Stimulated activated naive CD8-positive, alpha-beta T cell treated with anti-CD3 and anti-CD28 coated beads, Interleukin-15, Interleukin-2, amounts not matched to agents 100 U/mL and 50 U/mL, for 24 hours (primary cell): ENCODE measurements around the gene TBX22.
"Not testable (repeated sequence)": the region's sequence is repeated elsewhere in the genome, so short reads cannot be mapped to it uniquely, and the experiment has no call there.

ENCODE experiments used
- ATAC-seq: fragments of 150-1000 bp; cut with Tn5 transposase; one replicate; pipeline ENCODE4 v1.10.0; 2021
- DNase-seq: peaks from one replicate; pipeline ENCODE4 v3.0.0; 2021

Gene TBX22, protein sequence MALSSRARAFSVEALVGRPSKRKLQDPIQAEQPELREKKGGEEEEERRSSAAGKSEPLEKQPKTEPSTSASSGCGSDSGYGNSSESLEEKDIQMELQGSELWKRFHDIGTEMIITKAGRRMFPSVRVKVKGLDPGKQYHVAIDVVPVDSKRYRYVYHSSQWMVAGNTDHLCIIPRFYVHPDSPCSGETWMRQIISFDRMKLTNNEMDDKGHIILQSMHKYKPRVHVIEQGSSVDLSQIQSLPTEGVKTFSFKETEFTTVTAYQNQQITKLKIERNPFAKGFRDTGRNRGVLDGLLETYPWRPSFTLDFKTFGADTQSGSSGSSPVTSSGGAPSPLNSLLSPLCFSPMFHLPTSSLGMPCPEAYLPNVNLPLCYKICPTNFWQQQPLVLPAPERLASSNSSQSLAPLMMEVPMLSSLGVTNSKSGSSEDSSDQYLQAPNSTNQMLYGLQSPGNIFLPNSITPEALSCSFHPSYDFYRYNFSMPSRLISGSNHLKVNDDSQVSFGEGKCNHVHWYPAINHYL

GRCh38 chrX:80014141-80014940, at the start of gene TBX22:
TBX22 (plus strand) TSS chrX:80014753; CDS start chrX:80022270, 7,517 bp downstream.
- ATAC-seq, result no peak
- DNase-seq, result no peak

- DNase-seq, result no peak
Observed at GRCh38 chrX:79975605-79976004, 38.9 kb upstream of the TBX22 start.

GRCh38 chrX:80004458-80004857, 10.1 kb upstream of the TBX22 start:
- DNase-seq (no peak), ATAC-seq (no peak)

More at GRCh38 chrX:79975605-79976004, 38.9 kb upstream of the TBX22 start:
- no peak for ATAC-seq

DNA sequence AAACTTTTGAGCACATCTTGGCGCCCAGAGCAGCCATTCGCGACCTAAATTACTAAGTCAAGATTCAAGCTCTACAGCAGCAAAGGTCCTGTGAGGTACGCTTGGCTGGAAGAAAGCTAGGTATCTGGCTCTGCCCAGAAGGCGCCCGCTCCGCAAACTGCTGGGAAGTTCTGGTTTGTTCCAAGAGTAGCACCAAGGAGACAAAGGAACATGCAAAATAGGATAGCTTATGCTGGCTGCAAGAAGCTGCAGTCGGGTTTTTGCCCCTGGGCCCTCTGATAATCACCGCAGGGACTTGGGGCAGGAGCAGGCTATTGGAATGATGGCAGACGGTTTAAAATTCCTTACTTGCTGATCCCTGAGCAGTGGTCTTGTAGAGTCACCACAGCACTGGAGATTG, 3.0 kb upstream of the TBX22 start:
- no peak for ATAC-seq
- DNase-seq, result no peak

DNA sequence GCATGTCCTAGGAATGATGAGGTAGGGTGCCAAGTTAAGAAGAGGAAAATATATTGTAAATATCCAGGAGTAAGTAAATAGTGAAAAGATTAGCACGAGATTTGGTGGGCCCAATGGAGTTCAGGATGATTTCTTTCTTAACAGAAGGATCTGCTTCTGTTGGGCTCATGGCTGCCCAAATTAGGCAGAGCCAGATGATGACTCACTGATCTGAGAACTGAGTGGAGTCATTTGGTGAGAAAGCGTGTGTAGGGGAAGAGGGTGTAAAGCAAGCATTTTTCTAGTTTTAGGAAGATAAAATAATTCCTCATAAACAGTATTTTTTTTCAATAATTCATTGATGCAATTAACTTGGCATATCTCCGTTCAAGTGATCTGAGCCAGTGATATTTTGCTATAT, 1.6 kb downstream of the TBX22 start:
- DNase-seq, result no peak
- ATAC-seq, result no peak

DNA sequence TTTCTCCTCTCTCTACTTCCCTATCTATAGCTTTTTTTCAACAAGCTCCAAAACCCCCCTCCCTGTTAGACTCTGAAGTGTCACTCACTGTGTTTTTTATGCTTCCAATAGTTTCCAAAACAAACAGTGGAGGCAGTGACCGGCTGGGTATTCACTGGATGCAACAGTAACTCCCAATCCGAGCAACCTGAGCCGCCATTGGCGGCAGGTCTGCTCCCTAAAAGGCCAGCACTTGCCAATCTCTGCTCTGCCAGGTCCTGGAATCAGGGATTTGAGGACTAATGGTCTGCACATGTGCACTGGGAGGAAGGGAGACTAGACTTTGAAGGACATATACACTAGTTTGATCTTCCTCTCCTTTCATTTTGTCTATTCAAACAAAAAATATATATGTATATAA, 7.1 kb downstream of the TBX22 start:
- ATAC-seq, result no peak
- DNase-seq, result no peak

- ATAC-seq, result no peak
Observed at GRCh38 chrX:80022363-80023031, 7.9 kb downstream of the TBX22 start.

GRCh38 chrX:80026116-80026515, 11.6 kb downstream of the TBX22 start:
- DNase-seq (no peak), ATAC-seq (no peak)

More at GRCh38 chrX:80022363-80023031, 7.9 kb downstream of the TBX22 start:
- DNase-seq, result no peak

DNA sequence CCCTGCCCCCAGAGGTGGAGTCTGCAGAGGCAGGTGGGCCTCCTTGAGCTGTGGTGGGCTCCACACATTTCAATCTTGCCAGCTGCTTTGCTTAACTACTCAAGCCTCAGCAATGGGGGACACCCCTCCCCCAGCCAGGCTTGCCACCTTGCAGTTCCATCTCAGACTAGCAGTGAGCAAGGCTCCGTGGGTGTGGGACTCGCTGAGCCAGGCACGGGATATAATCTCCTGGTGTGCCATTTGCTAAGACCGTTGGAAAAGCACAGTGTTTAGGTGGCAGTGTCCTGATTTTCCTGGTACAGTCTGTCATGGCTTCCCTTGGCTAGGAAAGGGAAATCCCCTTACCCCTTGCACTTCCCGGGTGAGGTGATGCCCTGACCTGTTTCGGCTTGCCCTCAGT, 51.6 kb downstream of the TBX22 start:
- ATAC-seq, DNase-seq: not testable (repeated sequence)

DNA sequence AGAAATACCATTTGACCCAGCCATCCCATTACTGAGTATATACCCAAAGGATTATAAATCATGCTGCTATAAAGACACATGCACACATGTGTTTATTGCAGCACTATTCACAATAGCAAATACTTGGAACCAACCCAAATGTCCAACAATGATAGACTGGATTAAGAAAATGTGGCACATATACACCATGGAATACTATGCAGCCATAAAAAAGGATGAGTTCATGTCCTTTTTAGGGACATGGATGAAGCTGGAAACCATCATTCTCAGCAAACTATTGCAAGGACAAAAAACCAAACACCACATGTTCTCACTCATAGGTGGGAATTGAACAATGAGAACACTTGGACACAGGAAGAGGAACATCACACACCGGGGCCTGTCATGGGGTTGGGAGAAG, 61.1 kb downstream of the TBX22 start:
- DNase-seq, ATAC-seq: not testable (repeated sequence)
